ENCODE measurements around the gene TAF8.

Gene TAF8

DNA sequence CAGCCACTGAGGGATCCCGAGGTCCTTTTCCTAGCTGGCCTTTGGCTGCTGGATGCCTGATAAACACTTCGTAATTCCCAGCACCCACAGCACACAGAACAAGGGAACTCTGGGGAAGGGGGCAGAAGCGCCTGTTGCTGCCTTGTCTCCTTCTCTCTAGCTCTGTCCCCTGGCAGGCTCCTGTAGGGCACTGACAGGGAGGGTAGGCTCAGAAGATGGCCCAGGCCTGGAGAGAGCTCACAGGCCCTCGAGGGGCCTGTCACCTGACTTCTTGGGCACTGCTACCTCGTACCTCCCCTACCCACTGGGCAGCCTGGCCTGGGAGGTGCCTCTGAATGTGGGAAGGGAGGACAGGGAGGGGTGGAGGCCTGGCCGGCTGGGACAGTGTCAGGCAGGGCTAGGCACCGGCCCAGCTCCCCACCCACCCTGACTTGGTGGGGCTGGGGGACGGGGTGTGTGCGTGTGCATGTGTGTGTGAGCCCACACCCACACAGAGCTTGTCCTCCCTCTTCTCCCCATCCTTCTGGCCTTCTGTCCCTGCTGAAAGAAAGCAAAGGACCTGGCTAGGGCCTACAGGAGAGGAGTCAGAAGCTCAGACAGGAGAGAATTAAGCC lies 74.0 kb downstream of the TAF8 start:
- Histone ChIP-seq H3K4me2 (ENCODE audit: low read depth, low read length, poor library complexity, severe bottlenecking) (no peak overlapping the region), H3K9ac (ENCODE audit: low read depth, low read length, poor library complexity, severe bottlenecking) (no peak overlapping the region), H3K4me3 (ENCODE audit: low read length, poor library complexity, severe bottlenecking) (no peak overlapping the region), H3F3A (ENCODE audit: low read depth) (no peaks in the 10 kb centered on the region), H3K27me3 (ENCODE audit: insufficient read depth, low read length, poor library complexity, severe bottlenecking) (no peaks in the 10 kb centered on the region), H2AFZ (ENCODE audit: low read length) (no peak overlapping the region), H3K9me3 (ENCODE audit: insufficient read depth, low read depth, low read length) (no peaks in the 10 kb centered on the region), H3K36me3 (ENCODE audit: insufficient read depth, low read length) (no peaks in the 10 kb centered on the region), H4K20me1 (ENCODE audit: insufficient read depth, low read length, poor library complexity, severe bottlenecking) (no peaks in the 10 kb centered on the region), H3K9me2 (replicated peaks; ENCODE audit: low read depth, low read length) (no peaks in the 10 kb centered on the region), H3K4me1 (ENCODE audit: insufficient read depth, low read length, poor library complexity, severe bottlenecking) (no peaks in the 10 kb centered on the region), H3K79me2 (ENCODE audit: insufficient read depth, low read length) (no peaks in the 10 kb centered on the region)
- TF ChIP-seq, protein P1, sequence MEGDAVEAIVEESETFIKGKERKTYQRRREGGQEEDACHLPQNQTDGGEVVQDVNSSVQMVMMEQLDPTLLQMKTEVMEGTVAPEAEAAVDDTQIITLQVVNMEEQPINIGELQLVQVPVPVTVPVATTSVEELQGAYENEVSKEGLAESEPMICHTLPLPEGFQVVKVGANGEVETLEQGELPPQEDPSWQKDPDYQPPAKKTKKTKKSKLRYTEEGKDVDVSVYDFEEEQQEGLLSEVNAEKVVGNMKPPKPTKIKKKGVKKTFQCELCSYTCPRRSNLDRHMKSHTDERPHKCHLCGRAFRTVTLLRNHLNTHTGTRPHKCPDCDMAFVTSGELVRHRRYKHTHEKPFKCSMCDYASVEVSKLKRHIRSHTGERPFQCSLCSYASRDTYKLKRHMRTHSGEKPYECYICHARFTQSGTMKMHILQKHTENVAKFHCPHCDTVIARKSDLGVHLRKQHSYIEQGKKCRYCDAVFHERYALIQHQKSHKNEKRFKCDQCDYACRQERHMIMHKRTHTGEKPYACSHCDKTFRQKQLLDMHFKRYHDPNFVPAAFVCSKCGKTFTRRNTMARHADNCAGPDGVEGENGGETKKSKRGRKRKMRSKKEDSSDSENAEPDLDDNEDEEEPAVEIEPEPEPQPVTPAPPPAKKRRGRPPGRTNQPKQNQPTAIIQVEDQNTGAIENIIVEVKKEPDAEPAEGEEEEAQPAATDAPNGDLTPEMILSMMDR (conservative IDR thresholded peaks at IDR 0.05; ENCODE audit: low read length), result no peak
- TF ChIP-seq EZH2phosphoT487 (IDR thresholded peaks at IDR 0.05; ENCODE audit: borderline replicate concordance), result no peak

DNA sequence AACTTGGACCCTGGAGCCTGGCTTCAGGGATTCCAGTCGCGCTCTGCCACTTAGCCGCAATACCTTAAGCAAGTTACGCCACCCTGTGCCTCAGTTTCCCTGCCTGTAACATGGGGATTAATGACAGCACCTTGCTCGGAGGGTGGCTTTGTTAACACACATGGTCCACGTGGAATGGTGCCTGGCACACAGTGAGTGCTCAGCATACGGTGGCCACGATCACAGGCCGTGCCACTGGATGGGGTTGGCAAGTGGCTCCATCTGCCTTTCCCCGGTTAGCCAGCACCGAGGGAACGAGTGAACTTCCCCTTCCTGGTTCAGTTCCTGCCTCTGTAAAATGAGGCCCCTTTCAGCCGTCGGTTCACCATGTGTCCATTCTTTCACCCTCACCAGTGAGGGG lies 74.9 kb downstream of the TAF8 start:
- Histone ChIP-seq H3K9me3 (ENCODE audit: insufficient read depth, low read depth, low read length) (no peaks in the 10 kb centered on the region), H3K79me2 (ENCODE audit: insufficient read depth, low read length) (no peaks in the 10 kb centered on the region), H3K27me3 (ENCODE audit: insufficient read depth, low read length, poor library complexity, severe bottlenecking) (no peaks in the 10 kb centered on the region), H2AFZ (ENCODE audit: low read length) (no peak overlapping the region), H3K4me1 (ENCODE audit: insufficient read depth, low read length, poor library complexity, severe bottlenecking) (no peaks in the 10 kb centered on the region), H3K4me3 (ENCODE audit: low read length, poor library complexity, severe bottlenecking) (no peak overlapping the region), H4K20me1 (ENCODE audit: insufficient read depth, low read length, poor library complexity, severe bottlenecking) (no peaks in the 10 kb centered on the region), H3F3A (ENCODE audit: low read depth) (no peaks in the 10 kb centered on the region), H3K36me3 (ENCODE audit: insufficient read depth, low read length) (no peaks in the 10 kb centered on the region), H3K9me2 (replicated peaks; ENCODE audit: low read depth, low read length) (no peaks in the 10 kb centered on the region), H3K4me2 (ENCODE audit: low read depth, low read length, poor library complexity, severe bottlenecking) (no peak overlapping the region), H3K9ac (ENCODE audit: low read depth, low read length, poor library complexity, severe bottlenecking) (no peak overlapping the region)
- TF ChIP-seq, protein P1 (conservative IDR thresholded peaks at IDR 0.05; ENCODE audit: low read length), result no peak
- no peak for TF ChIP-seq EZH2phosphoT487 (IDR thresholded peaks at IDR 0.05; ENCODE audit: borderline replicate concordance)

- Histone ChIP-seq H3K36me3 (ENCODE audit: insufficient read depth, low read length) (no peaks in the 10 kb centered on the region), H3K79me2 (ENCODE audit: insufficient read depth, low read length) (no peaks in the 10 kb centered on the region), H4K20me1 (ENCODE audit: insufficient read depth, low read length, poor library complexity, severe bottlenecking) (no peaks in the 10 kb centered on the region), H3K9me2 (replicated peaks; ENCODE audit: low read depth, low read length) (no peaks in the 10 kb centered on the region), H3K4me1 (ENCODE audit: insufficient read depth, low read length, poor library complexity, severe bottlenecking) (no peaks in the 10 kb centered on the region), H2AFZ (ENCODE audit: low read length) (no peak overlapping the region), H3K27me3 (ENCODE audit: insufficient read depth, low read length, poor library complexity, severe bottlenecking) (no peaks in the 10 kb centered on the region), H3K9ac (ENCODE audit: low read depth, low read length, poor library complexity, severe bottlenecking) (no peak overlapping the region), H3K4me2 (ENCODE audit: low read depth, low read length, poor library complexity, severe bottlenecking) (no peak overlapping the region), H3K9me3 (ENCODE audit: insufficient read depth, low read depth, low read length) (no peaks in the 10 kb centered on the region), H3F3A (ENCODE audit: low read depth) (no peaks in the 10 kb centered on the region), H3K4me3 (ENCODE audit: low read length, poor library complexity, severe bottlenecking) (no peak overlapping the region)
- TF ChIP-seq, protein P1 (conservative IDR thresholded peaks at IDR 0.05; ENCODE audit: low read length), result no peak
- TF ChIP-seq EZH2phosphoT487 (IDR thresholded peaks at IDR 0.05; ENCODE audit: borderline replicate concordance), result no peak
Observed at GRCh38 chr6:42125663-42126062, 75.3 kb downstream of the TAF8 start.
